ENCODE results near the gene LRRK1. TPM values are rescaled to one million over a fixed set of nuclear protein-coding genes. Genes with fewer than 3 reads are reported as not detected.

The LRRK1 gene
- total RNA-seq, 4 donors from 2014 or later: 52.7 to 107 (median 82.7) TPM

DNA sequence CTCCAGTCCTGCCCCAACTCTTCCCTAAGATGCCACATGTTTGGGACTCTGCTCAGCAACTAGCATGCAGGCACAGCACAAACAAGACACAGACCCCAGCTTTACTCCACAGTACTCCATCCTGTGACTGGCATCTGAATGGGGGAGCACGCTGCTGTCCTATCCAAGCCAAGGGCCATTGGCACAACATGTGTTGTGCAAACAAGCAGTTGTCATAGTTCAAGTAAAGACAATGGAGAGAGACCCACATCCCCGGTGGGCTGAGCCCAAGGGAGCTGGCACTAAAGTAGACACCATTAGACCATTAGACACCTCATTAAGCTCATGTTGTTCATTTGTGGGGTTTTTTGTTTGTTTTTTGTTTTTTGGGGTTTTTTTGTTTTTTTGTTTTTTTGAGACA, 200.0 kb downstream of the LRRK1 start:
- Histone ChIP-seq H3K36me3 (no peaks in the 10 kb centered on the region), H3K4me1 (peaks cover 0 to 26% (median 11%) of the 10 kb centered on the region in 4 donors), H3K27ac (no peak overlapping the region), H3K27me3 (no peaks in the 10 kb centered on the region), H3K9me3 (no peaks in the 10 kb centered on the region), H3K4me3 (no peak overlapping the region)
- intact Hi-C loops (cut with DNase I; ENCODE audit: low total_unique reads) (no loop called here), in situ Hi-C loops (cut with MboI; ENCODE audit: low pct_ligation_motif_present in 1 of 4, low pct_unique_long_range_greater_than_20kb in 1 of 4, low sequenced_read_pairs in 3 of 4) (no loop called here)
- no peak for DNase-seq
- TF ChIP-seq, protein P1, sequence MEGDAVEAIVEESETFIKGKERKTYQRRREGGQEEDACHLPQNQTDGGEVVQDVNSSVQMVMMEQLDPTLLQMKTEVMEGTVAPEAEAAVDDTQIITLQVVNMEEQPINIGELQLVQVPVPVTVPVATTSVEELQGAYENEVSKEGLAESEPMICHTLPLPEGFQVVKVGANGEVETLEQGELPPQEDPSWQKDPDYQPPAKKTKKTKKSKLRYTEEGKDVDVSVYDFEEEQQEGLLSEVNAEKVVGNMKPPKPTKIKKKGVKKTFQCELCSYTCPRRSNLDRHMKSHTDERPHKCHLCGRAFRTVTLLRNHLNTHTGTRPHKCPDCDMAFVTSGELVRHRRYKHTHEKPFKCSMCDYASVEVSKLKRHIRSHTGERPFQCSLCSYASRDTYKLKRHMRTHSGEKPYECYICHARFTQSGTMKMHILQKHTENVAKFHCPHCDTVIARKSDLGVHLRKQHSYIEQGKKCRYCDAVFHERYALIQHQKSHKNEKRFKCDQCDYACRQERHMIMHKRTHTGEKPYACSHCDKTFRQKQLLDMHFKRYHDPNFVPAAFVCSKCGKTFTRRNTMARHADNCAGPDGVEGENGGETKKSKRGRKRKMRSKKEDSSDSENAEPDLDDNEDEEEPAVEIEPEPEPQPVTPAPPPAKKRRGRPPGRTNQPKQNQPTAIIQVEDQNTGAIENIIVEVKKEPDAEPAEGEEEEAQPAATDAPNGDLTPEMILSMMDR (IDR thresholded peaks at IDR 0.05): no peak
- TF ChIP-seq POLR2A (IDR thresholded peaks at IDR 0.05) (no peak), EP300 (IDR thresholded peaks at IDR 0.05; ENCODE audit: low read depth) (no peak), POLR2AphosphoS5 (IDR thresholded peaks at IDR 0.05) (no peak)
- 91% methylated on average over 2 of the region's 2 CpGs; no CpG with 5 or more reads in 1 of the 2 donors for WGBS, 2 donors (ENCODE audit: low coverage in 1 of 2)

Other genes with a start within 250 kb of the LRRK1 start
- gene ALDH1A3, start 39.5 kb upstream of the LRRK1 start, total RNA-seq: 10 to 100 TPM in 3 of 4 donors, 1 to 10 TPM in 1; 6.7 to 39.4 (median 17.9) TPM

All from transverse colon (tissue), 4 donors.